ENCODE measurements around the gene MEIOSIN. TPM values are rescaled to one million over a fixed set of nuclear protein-coding genes. Genes with fewer than 3 reads are reported as not detected.
A peak's percentile ranks its signal among the peaks of the same experiment; 100 is the strongest.

MEIOSIN gene
- total RNA-seq, 1 experiment from 2014 or later, result not detected

GRCh38 chr19:45766296-45766868 lies 33.1 kb downstream of the MEIOSIN start:
- peak overlapping the region; percentile 84 for H3K4me3 Mint-ChIP-seq (ENCODE audit: low read depth, unreplicated experiment)
- peaks cover 21% of the 10 kb centered on the region for H3K4me1 Mint-ChIP-seq (ENCODE audit: low read depth, unreplicated experiment)
- DNase-seq, result no peak
- H3K27ac Mint-ChIP-seq (ENCODE audit: unreplicated experiment), result peak overlapping the region; percentile 50
- TF ChIP-seq, protein P1, sequence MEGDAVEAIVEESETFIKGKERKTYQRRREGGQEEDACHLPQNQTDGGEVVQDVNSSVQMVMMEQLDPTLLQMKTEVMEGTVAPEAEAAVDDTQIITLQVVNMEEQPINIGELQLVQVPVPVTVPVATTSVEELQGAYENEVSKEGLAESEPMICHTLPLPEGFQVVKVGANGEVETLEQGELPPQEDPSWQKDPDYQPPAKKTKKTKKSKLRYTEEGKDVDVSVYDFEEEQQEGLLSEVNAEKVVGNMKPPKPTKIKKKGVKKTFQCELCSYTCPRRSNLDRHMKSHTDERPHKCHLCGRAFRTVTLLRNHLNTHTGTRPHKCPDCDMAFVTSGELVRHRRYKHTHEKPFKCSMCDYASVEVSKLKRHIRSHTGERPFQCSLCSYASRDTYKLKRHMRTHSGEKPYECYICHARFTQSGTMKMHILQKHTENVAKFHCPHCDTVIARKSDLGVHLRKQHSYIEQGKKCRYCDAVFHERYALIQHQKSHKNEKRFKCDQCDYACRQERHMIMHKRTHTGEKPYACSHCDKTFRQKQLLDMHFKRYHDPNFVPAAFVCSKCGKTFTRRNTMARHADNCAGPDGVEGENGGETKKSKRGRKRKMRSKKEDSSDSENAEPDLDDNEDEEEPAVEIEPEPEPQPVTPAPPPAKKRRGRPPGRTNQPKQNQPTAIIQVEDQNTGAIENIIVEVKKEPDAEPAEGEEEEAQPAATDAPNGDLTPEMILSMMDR (IDR thresholded peaks at IDR 0.05; ENCODE audit: unreplicated experiment), result no peak
- intact Hi-C loops (cut with micrococcal nuclease; ENCODE audit: unreplicated experiment), result loop anchor here (5.0 kb wide), 1 partner anchor 49 kb away; no protein-coding TSS in a partner anchor
- peaks cover 58% of the 10 kb centered on the region for H3K36me3 Mint-ChIP-seq (ENCODE audit: insufficient read depth, unreplicated experiment)
- CTCF ChIA-PET, result interaction anchor here (0.5 to 4.8 kb wide), 4 partner anchors 16 to 74 kb away, joined by 3 to 46 read pairs (median 6); partner anchors contain the start of genes DMPK, QPCTL and SNRPD2
- no peaks in the 10 kb centered on the region for H3K9me3 Mint-ChIP-seq (ENCODE audit: low read depth, unreplicated experiment)
- no peaks in the 10 kb centered on the region for H3K27me3 Mint-ChIP-seq (ENCODE audit: unreplicated experiment)
- BruUV-seq (replicated peaks), result no TSS peak

- Mint-ChIP-seq H3K27me3 (ENCODE audit: unreplicated experiment) (no peaks in the 10 kb centered on the region), H3K4me1 (ENCODE audit: low read depth, unreplicated experiment) (peaks cover 21% of the 10 kb centered on the region), H3K27ac (ENCODE audit: unreplicated experiment) (peak overlapping the region; percentile 88), H3K4me3 (ENCODE audit: low read depth, unreplicated experiment) (peak overlapping the region; percentile 84), H3K9me3 (ENCODE audit: low read depth, unreplicated experiment) (no peaks in the 10 kb centered on the region), H3K36me3 (ENCODE audit: insufficient read depth, unreplicated experiment) (peaks cover 63% of the 10 kb centered on the region)
- intact Hi-C loops (cut with micrococcal nuclease; ENCODE audit: unreplicated experiment), result loop anchor here (5.0 kb wide), 1 partner anchor 50 kb away; no protein-coding TSS in a partner anchor
- CTCF ChIA-PET, result interaction anchor here (0.6 to 4.8 kb wide), 6 partner anchors 10 to 75 kb away, joined by 3 to 46 read pairs (median 3); partner anchors contain the start of genes QPCTL and SNRPD2
- TF ChIP-seq, protein P1 (IDR thresholded peaks at IDR 0.05; ENCODE audit: unreplicated experiment), result no peak
- no TSS peak for BruUV-seq (replicated peaks)
- no peak for DNase-seq
Measured at GRCh38 chr19:45766869-45767346, 33.7 kb downstream of the MEIOSIN start.

DNA sequence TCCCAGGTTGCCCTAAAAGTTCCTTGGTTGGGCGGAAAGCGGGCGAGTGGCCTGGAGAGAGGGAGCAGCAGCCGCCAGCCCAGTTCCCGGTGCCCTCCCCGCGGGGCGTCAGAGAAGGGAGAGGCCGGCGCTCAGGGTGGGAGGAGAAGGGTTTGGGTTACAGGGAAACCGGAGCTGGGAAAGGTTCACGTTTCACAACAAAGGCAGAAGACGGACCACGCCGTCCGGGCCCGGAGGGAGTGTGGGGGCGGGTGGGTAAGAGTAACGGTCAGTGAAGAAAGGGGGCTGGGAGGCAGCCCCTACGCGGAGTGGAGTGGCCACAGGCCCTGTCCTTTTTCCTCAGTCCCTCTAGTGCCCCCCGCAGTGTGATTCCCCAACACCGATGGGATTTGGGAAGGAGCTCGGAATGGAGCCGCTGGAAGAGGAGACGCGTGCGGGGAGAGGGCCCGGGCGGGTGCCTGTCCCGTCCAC lies 34.2 kb downstream of the MEIOSIN start:
- peaks cover 68% of the 10 kb centered on the region for H3K36me3 Mint-ChIP-seq (ENCODE audit: insufficient read depth, unreplicated experiment)
- TF ChIP-seq, protein P1 (IDR thresholded peaks at IDR 0.05; ENCODE audit: unreplicated experiment), result no peak
- peak; percentile 73 for DNase-seq
- intact Hi-C loops (cut with micrococcal nuclease; ENCODE audit: unreplicated experiment), result loop anchor here (5.0 kb wide), 1 partner anchor 50 kb away; no protein-coding TSS in a partner anchor
- peak overlapping the region; percentile 84 for H3K4me3 Mint-ChIP-seq (ENCODE audit: low read depth, unreplicated experiment)
- TSS peak; percentile 14 for BruUV-seq (replicated peaks)
- CTCF ChIA-PET, result interaction anchor here (0.6 to 4.8 kb wide), 7 partner anchors 10 to 75 kb away, joined by 3 to 46 read pairs (median 3); partner anchors contain the start of genes QPCTL and SNRPD2
- H3K9me3 Mint-ChIP-seq (ENCODE audit: low read depth, unreplicated experiment), result no peaks in the 10 kb centered on the region
- peaks cover 21% of the 10 kb centered on the region for H3K4me1 Mint-ChIP-seq (ENCODE audit: low read depth, unreplicated experiment)
- peak overlapping the region; percentile 88 for H3K27ac Mint-ChIP-seq (ENCODE audit: unreplicated experiment)
- H3K27me3 Mint-ChIP-seq (ENCODE audit: unreplicated experiment), result no peaks in the 10 kb centered on the region

DNA sequence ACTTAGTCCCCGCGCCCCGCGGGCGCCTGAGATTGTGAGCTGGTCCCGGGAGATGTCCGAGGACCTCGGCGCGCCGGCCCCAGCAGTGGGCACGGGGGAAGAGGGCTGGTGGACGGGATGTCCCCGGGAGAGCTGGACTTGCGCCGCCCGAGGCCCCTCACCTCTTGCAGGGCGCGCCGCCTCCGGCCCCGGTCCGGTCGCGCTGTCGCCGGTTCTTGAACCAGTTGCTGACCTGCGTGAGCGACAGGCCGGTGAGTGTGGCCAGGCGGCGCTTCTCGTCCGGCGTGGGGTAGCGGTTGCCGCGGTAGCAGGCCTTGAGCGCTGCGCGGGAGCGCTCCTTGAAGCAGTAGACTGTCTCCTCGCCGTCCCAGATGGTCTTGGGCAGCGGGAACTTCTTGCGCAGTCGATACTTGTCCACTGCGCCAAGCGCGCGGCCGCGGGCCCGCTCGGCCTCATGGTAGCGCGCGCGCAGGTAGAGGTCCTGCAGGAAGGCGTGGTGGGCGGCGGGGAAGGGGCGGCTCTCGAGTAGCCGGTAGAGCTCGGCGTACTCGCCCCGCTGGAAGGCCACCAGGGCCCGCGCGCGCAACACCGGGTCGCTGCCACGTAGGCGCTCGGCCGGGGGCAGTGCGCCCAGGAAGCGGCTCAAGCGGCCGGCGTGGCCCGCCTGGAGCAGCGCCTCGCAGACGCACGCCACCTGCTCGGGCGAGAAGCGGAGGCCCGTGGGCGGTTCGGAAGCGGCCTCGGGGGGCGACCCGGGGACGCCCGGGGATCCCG lies 34.8 kb downstream of the MEIOSIN start:
- Mint-ChIP-seq H3K27ac (ENCODE audit: unreplicated experiment) (peak overlapping the region; percentile 88), H3K9me3 (ENCODE audit: low read depth, unreplicated experiment) (no peaks in the 10 kb centered on the region), H3K4me1 (ENCODE audit: low read depth, unreplicated experiment) (peaks cover 21% of the 10 kb centered on the region), H3K36me3 (ENCODE audit: insufficient read depth, unreplicated experiment) (peaks cover 72% of the 10 kb centered on the region), H3K27me3 (ENCODE audit: unreplicated experiment) (no peaks in the 10 kb centered on the region), H3K4me3 (ENCODE audit: low read depth, unreplicated experiment) (peak overlapping the region; percentile 84)
- TF ChIP-seq, protein P1 (IDR thresholded peaks at IDR 0.05; ENCODE audit: unreplicated experiment), result no peak
- CTCF ChIA-PET, result interaction anchor here (0.8 to 4.8 kb wide), 5 partner anchors 11 to 90 kb away, joined by 3 to 46 read pairs (median 16); partner anchors contain the start of genes QPCTL and SNRPD2
- peak; percentile 83 for DNase-seq
- intact Hi-C loops (cut with micrococcal nuclease; ENCODE audit: unreplicated experiment), result loop anchor here (2.0 to 5.0 kb wide), 2 partner anchors 31 to 51 kb away; no protein-coding TSS in a partner anchor
- no TSS peak for BruUV-seq (replicated peaks)
